GM18951 (cell line): ENCODE data around the gene IQCK.

Source experiments
- POLR2A ChIP-seq: IDR thresholded peaks from 4 replicates; pipeline ENCODE4 v1.6.1; 2011; ENCODE audit warnings: mild to moderate bottlenecking; ENCODE audit not compliant: insufficient read length, insufficient read depth; ENCODE audit errors: extremely low read depth
- in situ Hi-C: fragments of 300-500 bp; cut with MboI; formaldehyde crosslinking; loops from one replicate; pipeline ENCODE4 v1.12.0; 2022; ENCODE audit warnings: low sequenced_read_pairs, mixed read lengths, inconsistent platforms; ENCODE audit not compliant: unreplicated experiment

The IQCK gene

GRCh38 chr16:19874026-19874425 lies 156.0 kb downstream of the IQCK start:
- in situ Hi-C loops, result no loop called here

GRCh38 chr16:19874851-19875546 lies 156.9 kb downstream of the IQCK start:
- in situ Hi-C loops, result loop anchor here (25.0 kb wide), 1 partner anchor 163 kb away; the partner anchor contains the start of genes IQCK and KNOP1
- TF ChIP-seq POLR2A, result no peak

More at GRCh38 chr16:19874026-19874425, 156.0 kb downstream of the IQCK start:
- TF ChIP-seq POLR2A, result no peak

- in situ Hi-C loops, result loop anchor here (25.0 kb wide), 1 partner anchor 164 kb away; the partner anchor contains the start of genes IQCK and KNOP1
- TF ChIP-seq POLR2A, result no peak
These were observed 157.8 kb downstream of the IQCK start for GRCh38 chr16:19875900-19876299.

- no peak for TF ChIP-seq POLR2A
- in situ Hi-C loops, result loop anchor here (25.0 kb wide), 1 partner anchor 164 kb away; the partner anchor contains the start of genes IQCK and KNOP1
These were observed 158.5 kb downstream of the IQCK start for GRCh38 chr16:19876501-19877059.

- no peak for TF ChIP-seq POLR2A
- in situ Hi-C loops, result loop anchor here (25.0 kb wide), 1 partner anchor 166 kb away; the partner anchor contains the start of genes IQCK and KNOP1
These were observed 160.7 kb downstream of the IQCK start for GRCh38 chr16:19878757-19879156.

GRCh38 chr16:19879241-19879792 lies 161.2 kb downstream of the IQCK start:
- no peak for TF ChIP-seq POLR2A
- in situ Hi-C loops, result loop anchor here (25.0 kb wide), 1 partner anchor 167 kb away; the partner anchor contains the start of genes IQCK and KNOP1

GRCh38 chr16:19881028-19881427 lies 163.0 kb downstream of the IQCK start:
- in situ Hi-C loops, result loop anchor here (10.0 to 25.0 kb wide), 2 partner anchors 169 to 276 kb away; partner anchors contain the start of genes IQCK and KNOP1
- no peak for TF ChIP-seq POLR2A

- in situ Hi-C loops, result loop anchor here (10.0 to 25.0 kb wide), 2 partner anchors 169 to 277 kb away; partner anchors contain the start of genes IQCK and KNOP1
- no peak for TF ChIP-seq POLR2A
These were observed 163.7 kb downstream of the IQCK start for GRCh38 chr16:19881783-19882182.

GRCh38 chr16:19882186-19882585 lies 164.1 kb downstream of the IQCK start:
- in situ Hi-C loops, result loop anchor here (10.0 to 25.0 kb wide), 2 partner anchors 170 to 277 kb away; partner anchors contain the start of genes IQCK and KNOP1
- no peak for TF ChIP-seq POLR2A

- no peak for TF ChIP-seq POLR2A
- in situ Hi-C loops, result loop anchor here (10.0 to 25.0 kb wide), 2 partner anchors 170 to 278 kb away; partner anchors contain the start of genes IQCK and KNOP1
These were observed 164.6 kb downstream of the IQCK start for GRCh38 chr16:19882646-19883045.

- in situ Hi-C loops, result loop anchor here (10.0 to 25.0 kb wide), 2 partner anchors 171 to 279 kb away; partner anchors contain the start of genes IQCK and KNOP1
These were observed 165.4 kb downstream of the IQCK start for GRCh38 chr16:19883296-19883965.

GRCh38 chr16:19883966-19884485 lies 166.0 kb downstream of the IQCK start:
- in situ Hi-C loops, result loop anchor here (10.0 to 25.0 kb wide), 2 partner anchors 172 to 279 kb away; partner anchors contain the start of genes IQCK and KNOP1
- no peak for TF ChIP-seq POLR2A

More at GRCh38 chr16:19883296-19883965, 165.4 kb downstream of the IQCK start:
- TF ChIP-seq POLR2A, result no peak

GRCh38 chr16:19884611-19885450 lies 166.8 kb downstream of the IQCK start, which contains the start of gene GPRC5B:
GPRC5B (minus strand) TSS chr16:19884848; CDS start chr16:19872845, 12,003 bp downstream.
- no peak for TF ChIP-seq POLR2A
- in situ Hi-C loops, result loop anchor here (10.0 to 25.0 kb wide), 2 partner anchors 173 to 280 kb away; partner anchors contain the start of genes IQCK and KNOP1
